K562 (cell line): ENCODE data around the gene CCDC174. TPM values are rescaled to one million over a fixed set of nuclear protein-coding genes. Genes with fewer than 3 reads are reported as not detected.

Source experiments
- ATAC-seq: fragments of 200-7000 bp; cut with Tn5 transposase; 3 replicates; pipeline ENCODE4 v1.9.1; 2020; ENCODE audit warnings: moderate library complexity
- BruUV-seq: library from RNA; stranded (reverse); fragments of 400-500 nt; replicated peaks from 2 replicates; lab custom pipeline; 2021; lab: Mats Ljungman, UMichigan
- CTCF ChIA-PET: fragments of 300-600 bp; formaldehyde crosslinking; extraction: SDS; loops from one replicate; lab custom pipeline; 2021; ENCODE audit warnings: low intra/inter-chr PET ratio; lab: Yijun Ruan, JAX
- POLR2A ChIA-PET: fragments of 300-600, 350-650 bp; sonication (Branson Sonifier 250); formaldehyde crosslinking; extraction: SDS; loops from one replicate; lab custom pipeline; 2021; ENCODE audit warnings: antibody characterized with exemption, inconsistent platforms; lab: Yijun Ruan, JAX
- DNase-seq, 4 experiments: peaks; one replicate each; pipeline versions ENCODE4 v3.0.0 to v3.0.0-alpha.2; 2011 to 2018; ENCODE audit warnings: low spot score in 3 of 4, mixed read lengths in 3 of 4; ENCODE audit errors: extremely low read depth in 1 of 4
- FAIRE-seq: peaks from 2 replicates; lab custom pipeline; 2011; peaks lifted over from hg19 to GRCh38; lab: Jason Lieb, UNC
- H2AFZ ChIP-seq: 2 replicates; pipeline ENCODE4 v1.6.0; 2011; ENCODE audit warnings: low read depth, low read length, control low read depth, inconsistent platforms
- H3K27ac ChIP-seq: fragments of 200-600 bp; 3 replicates; pipeline ENCODE4 v1.8.0; 2011; ENCODE audit warnings: low read depth, mild to moderate bottlenecking, control low read depth, inconsistent platforms, low read length, moderate library complexity, mixed read lengths; ENCODE audit errors: extremely low read depth
- H3K27me3 ChIP-seq, 2 experiments: fragments of 300-600 bp in 1 of 2; 2 replicates in 1 of 2; 3 replicates in 1 of 2; pipeline versions ENCODE4 v1.6.0 to v1.8.0; 2011; ENCODE audit warnings: inconsistent platforms in 2 of 2, low read length in 2 of 2, mild to moderate bottlenecking in 1 of 2, mixed read lengths in 1 of 2, moderate library complexity in 1 of 2; ENCODE audit not compliant: control insufficient read depth in 2 of 2, insufficient read depth in 2 of 2
- H3K36me3 ChIP-seq: fragments of 300-600 bp; 3 replicates; pipeline ENCODE4 v1.8.0; 2011; ENCODE audit warnings: mild to moderate bottlenecking, low read length, inconsistent platforms; ENCODE audit not compliant: control insufficient read depth, insufficient read depth
- H3K4me1 ChIP-seq, 2 experiments: fragments of 200-600 bp in 1 of 2; replicated peaks in 1 of 2; 2 replicates in 1 of 2; 3 replicates in 1 of 2; pipeline versions ENCODE4 v1.5.1 to v1.8.0; 2011; ENCODE audit warnings: inconsistent platforms in 2 of 2, low read length in 2 of 2, mild to moderate bottlenecking in 1 of 2, mixed read lengths in 1 of 2, moderate library complexity in 1 of 2; ENCODE audit not compliant: control insufficient read depth in 2 of 2, insufficient read depth in 2 of 2
- H3K4me2 ChIP-seq: 2 replicates; pipeline ENCODE4 v1.6.1; 2011; ENCODE audit warnings: low read length, control low read depth, inconsistent platforms, mixed read lengths; ENCODE audit not compliant: insufficient read depth
- H3K4me3 ChIP-seq: fragments of 200-600 bp; sonication (generic), shearing (Covaris generic); 2 replicates; pipeline ENCODE4 v1.5.1; 2016; ENCODE audit warnings: control low read depth, inconsistent platforms
- H3K79me2 ChIP-seq: fragments of 200-600 bp; 3 replicates; pipeline ENCODE4 v1.8.0; 2011; ENCODE audit warnings: low read length, inconsistent platforms; ENCODE audit not compliant: control insufficient read depth, insufficient read depth
- H3K9ac ChIP-seq, 2 experiments: 2 replicates each; pipeline versions ENCODE4 v1.6.0 to v1.6.1; 2011; ENCODE audit warnings: low read depth in 2 of 2, low read length in 2 of 2, control low read depth in 1 of 2, inconsistent platforms in 1 of 2, mild to moderate bottlenecking in 1 of 2, mixed read lengths in 1 of 2; ENCODE audit not compliant: insufficient read depth in 1 of 2
- H3K9me1 ChIP-seq: one replicate; pipeline ENCODE4 v1.6.0; 2011; ENCODE audit warnings: inconsistent platforms, mild to moderate bottlenecking, low read length, moderate library complexity; ENCODE audit not compliant: control insufficient read depth, insufficient read depth
- H3K9me3 ChIP-seq: replicated peaks from 2 replicates; pipeline ENCODE4 v1.5.1; 2011; ENCODE audit warnings: low read depth, low read length, inconsistent platforms; ENCODE audit not compliant: control insufficient read depth, insufficient read depth
- H4K20me1 ChIP-seq: replicated peaks from 2 replicates; pipeline ENCODE4 v1.6.1; 2011; ENCODE audit warnings: low read length, inconsistent platforms, mixed read lengths; ENCODE audit not compliant: control insufficient read depth, insufficient read depth
- ATF4 ChIP-seq: fragments of 450-650 bp; formaldehyde crosslinking; IDR thresholded peaks from 2 replicates; pipeline ENCODE4 v1.4.0; 2022; ENCODE audit warnings: mild to moderate bottlenecking, moderate library complexity
- ELK3 ChIP-seq: fragments of 450-650 bp; formaldehyde crosslinking; IDR thresholded peaks from 2 replicates; pipeline ENCODE4 v1.4.0; 2020; ENCODE audit warnings: mild to moderate bottlenecking
- FOS ChIP-seq: IDR thresholded peaks from 3 replicates; pipeline ENCODE4 v1.6.1; 2011; ENCODE audit not compliant: insufficient read length; ENCODE audit errors: extremely low read depth
- ILF3 ChIP-seq: fragments of 450-650 bp; IDR thresholded peaks from 2 replicates; pipeline ENCODE4 v1.6.1; 2018; ENCODE audit warnings: antibody characterized with exemption, mild to moderate bottlenecking, moderate library complexity, borderline replicate concordance
- IRF2 ChIP-seq: sonication (generic); formaldehyde crosslinking; IDR thresholded peaks from 2 replicates; pipeline ENCODE4 v1.8.1; 2022; ENCODE audit warnings: mild to moderate bottlenecking, missing genetic modification reagents
- POLR2G ChIP-seq: fragments of 200-400 bp; formaldehyde crosslinking; IDR thresholded peaks from 2 replicates; pipeline ENCODE4 v1.6.1; 2017; ENCODE audit warnings: low read depth, mild to moderate bottlenecking, antibody characterized with exemption, low read length, moderate library complexity
- PRMT5 ChIP-seq: sonication (generic); formaldehyde crosslinking; IDR thresholded peaks from 2 replicates; pipeline ENCODE4 v1.5.0; 2020; ENCODE audit warnings: missing genetic modification reagents
- STAT5A ChIP-seq: IDR thresholded peaks from 2 replicates; pipeline ENCODE4 v1.6.1; 2012; ENCODE audit warnings: low read length, inconsistent platforms, borderline replicate concordance
- TEAD1 ChIP-seq, 2 experiments: fragments of 450-650 bp in 1 of 2; sonication (generic) in 1 of 2; formaldehyde crosslinking; IDR thresholded peaks; 2 replicates each; pipeline versions ENCODE4 v1.4.0 to v1.8.0; 2020 to 2022; ENCODE audit warnings: mild to moderate bottlenecking in 2 of 2, missing genetic modification reagents in 1 of 2
- TFE3 ChIP-seq: fragments of 450-650 bp; formaldehyde crosslinking; IDR thresholded peaks from 2 replicates; pipeline ENCODE4 v1.4.0; 2020; ENCODE audit warnings: mild to moderate bottlenecking, mixed read lengths
- ZNF146 ChIP-seq: IDR thresholded peaks from one replicate; pipeline ENCODE4 v1.6.1; 2018; ENCODE audit warnings: missing compliant biosample characterization; ENCODE audit not compliant: unreplicated experiment
- ZNF766 ChIP-seq: fragments of 200-800 bp; sonication (Bioruptor generic); conservative IDR thresholded peaks from 2 replicates; pipeline ENCODE4 v1.6.1; 2016; ENCODE audit warnings: missing genetic modification characterization, missing compliant biosample characterization
- WGBS: fragments of 100-300 bp; shearing (Covaris generic); methylation state at CpG from one replicate; pipeline ENCODE4 v1.1.6; 2016; ENCODE audit warnings: low coverage, mixed read lengths; ENCODE audit not compliant: insufficient coverage; ENCODE audit errors: missing lambda C conversion rate; 5-methylcytosine and 5-hydroxymethylcytosine counted together
- in situ Hi-C: fragments of 300-500 bp; cut with MboI; formaldehyde crosslinking; loops from 4 replicates; pipeline ENCODE4 v1.15.0; 2018; ENCODE audit warnings: inconsistent platforms, mixed read lengths
- intact Hi-C: fragments of 100-400 bp; cut with micrococcal nuclease; formaldehyde crosslinking; loops from 2 replicates; pipeline ENCODE4 v1.14.2; 2022
- polyA plus RNA-seq, 8 experiments: library from polyadenylated mRNA; depleted of rRNA in 4 of 8; stranded (reverse) in 5 of 8; unstranded in 3 of 8; fragments of >200 nt; fragmentation: Nextera tagmentation in 2 of 8; fragmentation: Illumina TruSeq in 1 of 8; extraction: Ambion mirVana in 2 of 8; extraction: Trizol in 1 of 8; gene quantifications; 2 replicates each; pipeline versions ENCODE4 v1.2.1 to v1.2.3, GENCODE V29; 2011 to 2014; ENCODE audit warnings: inconsistent platforms in 1 of 8, missing spikeins in 1 of 8
- total RNA-seq, 7 experiments: library from RNA; depleted of rRNA in 6 of 7; stranded (reverse); fragments of >200 nt in 6 of 7; fragmentation: Illumina TruSeq in 2 of 7; extraction: Trizol in 2 of 7; gene quantifications; 2 replicates each; pipeline versions ENCODE4 v1.2.1 to v1.2.3, GENCODE V29; 2011 to 2021; ENCODE audit warnings: low replicate concordance in 1 of 7

Gene CCDC174
- total and polyA plus RNA-seq, 9 of the 15 experiments (the other 6 are each of a cell fraction or from before 2014, with no cell fraction given) = 7.4 to 41.0 (median 28.5) TPM

- Histone ChIP-seq H3K4me3 (no peak overlapping the region), H3K9ac (no peak overlapping the region), H3K27me3 (peaks cover 26 to 33% of the 10 kb centered on the region in 2 experiments), H3K27ac (no peak overlapping the region), H3K79me2 (no peaks in the 10 kb centered on the region), H3K4me1 (no peaks in the 10 kb centered on the region), H3K4me2 (no peak overlapping the region), H4K20me1 (no peaks in the 10 kb centered on the region)
- no TSS peak for BruUV-seq
- no peak for FAIRE-seq
- ChIA-PET CTCF (no interaction called here), POLR2A (interaction anchor here (0.6 to 1.9 kb wide), 3 partner anchors 9 to 15 kb away, joined by 3 to 4 read pairs (median 3); no protein-coding TSS in a partner anchor)
- in situ Hi-C loops = no loop called here
- DNase-seq = no peak
- no peak for ATAC-seq
- intact Hi-C loops = no loop called here
- no peak for TF ChIP-seq PRMT5 (CRISPR knock-in tag)
- TF ChIP-seq POLR2G = no peak
- TF ChIP-seq ZNF766 (CRISPR knock-in tag) = no peak
- peak; percentile 14 for TF ChIP-seq ZNF146 (CRISPR knock-in tag)
- TF ChIP-seq ILF3 = no peak
- TF ChIP-seq, all 486 proteins: peak for 1
- Histone ChIP-seq H2AFZ (no peak overlapping the region), H3K9me1 (no peaks in the 10 kb centered on the region), H3K9me3 (no peaks in the 10 kb centered on the region), H3K36me3 (no peaks in the 10 kb centered on the region)
- WGBS = 0% methylated on average over 1 of the region's 1 CpG
These were observed 40.2 kb downstream of the CCDC174 start for GRCh38 chr3:14691719-14692118.

- no peak for FAIRE-seq
- no peak overlapping the region for H3K4me2 ChIP-seq
- POLR2A ChIA-PET = no interaction called here
- TF ChIP-seq ELK3 (CRISPR knock-in tag) (no peak), FOS (no peak), TFE3 (no peak), IRF2 (no peak), TEAD1 (CRISPR knock-in tag; IDR thresholded peaks at IDR 0.05) (no peak), ATF4 (CRISPR knock-in tag) (no peak), STAT5A (no peak)
These were observed 47.2 kb downstream of the CCDC174 start for GRCh38 chr3:14698601-14699244.

More at GRCh38 chr3:14698601-14699244, 47.2 kb downstream of the CCDC174 start:
- Histone ChIP-seq H3K4me1 (no peaks in the 10 kb centered on the region), H2AFZ (no peak overlapping the region), H3K9me3 (no peaks in the 10 kb centered on the region), H3K36me3 (no peaks in the 10 kb centered on the region), H3K27ac (no peak overlapping the region), H3K4me3 (no peak overlapping the region), H3K9ac (no peak overlapping the region), H4K20me1 (no peaks in the 10 kb centered on the region), H3K79me2 (no peaks in the 10 kb centered on the region), H3K9me1 (no peaks in the 10 kb centered on the region), H3K27me3 (peaks cover 0 to 18% of the 10 kb centered on the region in 2 experiments; a peak in 2 of 5 replicates)
- in situ Hi-C loops = no loop called here
- BruUV-seq = no TSS peak
- DNase-seq (no peak), ATAC-seq (no peak)
- intact Hi-C loops = no loop called here
- 0% methylated on average over 1 of the region's 1 CpG for WGBS
- CTCF ChIA-PET = no interaction called here
